ACC112 (cell line): ENCODE results near the gene CSMD2.

Experiments used
- H2AFZ ChIP-seq: fragments of 200-600 bp; sonication (generic); one replicate; pipeline ENCODE4 v1.6.0; 2017; ENCODE audit warnings: antibody characterized with exemption, low read length; ENCODE audit not compliant: unreplicated experiment
- H3K27ac ChIP-seq: fragments of 200-600 bp; sonication (generic); 2 replicates; pipeline ENCODE4 v1.5.1; 2014; ENCODE audit warnings: low read depth, mild to moderate bottlenecking, antibody characterized with exemption, low read length, moderate library complexity
- H3K27me3 ChIP-seq: fragments of 200-600 bp; sonication (generic); 2 replicates; pipeline ENCODE4 v1.6.1; 2014; ENCODE audit warnings: mild to moderate bottlenecking, antibody characterized with exemption, low read length, moderate library complexity, mixed read lengths; ENCODE audit not compliant: insufficient read depth
- H3K36me3 ChIP-seq: fragments of 200-600 bp; sonication (generic); 2 replicates; pipeline ENCODE4 v1.6.1; 2016; ENCODE audit warnings: mild to moderate bottlenecking, antibody characterized with exemption, low read length, moderate library complexity, mixed read lengths; ENCODE audit not compliant: insufficient read depth
- H3K4me1 ChIP-seq: fragments of 200-600 bp; sonication (generic); one replicate; pipeline ENCODE4 v1.6.1; 2016; ENCODE audit warnings: low read length, mixed read lengths; ENCODE audit not compliant: insufficient read depth, unreplicated experiment, control insufficient read depth
- H3K4me3 ChIP-seq: fragments of 200-600 bp; sonication (generic); 2 replicates; pipeline ENCODE4 v1.5.1; 2014; ENCODE audit warnings: mild to moderate bottlenecking, low read depth, low read length
- H3K79me2 ChIP-seq: fragments of 200-600 bp; sonication (generic); one replicate; pipeline ENCODE4 v1.6.0; 2016; ENCODE audit warnings: low read length; ENCODE audit not compliant: control insufficient read depth, unreplicated experiment, insufficient read depth

Gene CSMD2

DNA sequence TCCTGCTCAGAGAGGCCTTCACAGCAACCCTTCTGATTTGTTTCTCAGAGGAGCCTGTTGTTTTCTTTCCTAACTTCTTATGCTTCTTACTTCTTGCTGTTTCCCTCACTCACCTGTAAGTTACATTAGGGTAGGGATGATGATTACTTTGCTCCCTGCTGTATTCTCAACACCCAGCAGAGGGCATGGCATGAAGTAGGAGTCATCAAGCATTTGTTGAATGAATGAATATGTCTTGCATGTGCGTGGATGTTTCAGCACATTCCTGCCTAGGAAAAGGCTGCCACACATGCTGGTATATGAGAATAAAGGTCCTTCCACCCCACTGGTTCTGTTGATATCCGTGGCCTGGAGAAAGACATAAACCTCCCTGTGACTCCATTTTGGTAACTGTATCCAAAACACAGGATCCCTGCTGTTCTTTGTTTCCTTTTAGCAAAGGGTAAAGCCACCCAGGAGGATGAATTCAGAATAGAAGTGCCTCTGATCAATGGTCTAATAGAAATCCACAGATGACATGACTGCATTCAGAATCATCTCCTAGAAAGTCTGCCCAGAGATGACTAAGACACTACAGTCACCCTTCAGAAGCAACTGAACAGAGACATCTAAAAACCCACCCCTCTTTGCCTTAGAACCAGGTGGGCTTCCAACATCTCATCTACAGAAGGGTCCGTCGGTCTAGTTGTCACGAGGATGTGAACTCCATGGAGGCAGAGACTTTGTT is 523.8 kb downstream of the CSMD2 start:
- H3K27me3 ChIP-seq = no peaks in the 10 kb centered on the region
- H3K36me3 ChIP-seq = no peaks in the 10 kb centered on the region
- no peaks in the 10 kb centered on the region for H3K4me1 ChIP-seq
- no peak overlapping the region for H2AFZ ChIP-seq
- H3K27ac ChIP-seq = no peak overlapping the region
- no peak overlapping the region for H3K4me3 ChIP-seq
- H3K79me2 ChIP-seq = no peaks in the 10 kb centered on the region

DNA sequence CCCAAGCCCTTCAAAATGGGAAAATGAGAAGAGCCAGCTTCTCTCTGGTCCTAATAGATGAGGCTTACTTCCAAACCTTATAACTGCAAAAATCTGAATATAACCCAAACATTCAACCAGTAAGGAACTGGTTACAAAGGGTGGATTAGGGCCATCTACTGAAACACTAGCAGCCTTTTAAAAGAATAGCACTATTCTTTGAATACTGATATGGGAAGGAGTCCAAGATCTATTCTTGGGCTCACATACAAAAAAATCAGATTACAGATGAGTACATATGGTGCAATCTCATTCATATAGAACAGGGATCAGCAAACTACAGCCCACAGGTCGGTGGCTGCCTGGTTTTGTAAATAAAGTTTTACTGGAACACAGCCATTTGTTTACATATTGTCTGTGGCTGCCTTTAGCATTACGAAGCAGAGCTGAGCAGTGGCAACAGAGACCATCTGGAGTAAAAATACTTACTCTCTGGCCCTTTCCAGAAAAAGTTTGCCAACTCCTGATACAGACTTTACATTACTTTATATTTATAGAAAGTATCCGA is 524.8 kb downstream of the CSMD2 start:
- H3K79me2 ChIP-seq = no peaks in the 10 kb centered on the region
- H3K36me3 ChIP-seq = no peaks in the 10 kb centered on the region
- no peaks in the 10 kb centered on the region for H3K27me3 ChIP-seq
- no peaks in the 10 kb centered on the region for H3K4me1 ChIP-seq
- no peak overlapping the region for H3K4me3 ChIP-seq
- no peak overlapping the region for H3K27ac ChIP-seq
- H2AFZ ChIP-seq = no peak overlapping the region

DNA sequence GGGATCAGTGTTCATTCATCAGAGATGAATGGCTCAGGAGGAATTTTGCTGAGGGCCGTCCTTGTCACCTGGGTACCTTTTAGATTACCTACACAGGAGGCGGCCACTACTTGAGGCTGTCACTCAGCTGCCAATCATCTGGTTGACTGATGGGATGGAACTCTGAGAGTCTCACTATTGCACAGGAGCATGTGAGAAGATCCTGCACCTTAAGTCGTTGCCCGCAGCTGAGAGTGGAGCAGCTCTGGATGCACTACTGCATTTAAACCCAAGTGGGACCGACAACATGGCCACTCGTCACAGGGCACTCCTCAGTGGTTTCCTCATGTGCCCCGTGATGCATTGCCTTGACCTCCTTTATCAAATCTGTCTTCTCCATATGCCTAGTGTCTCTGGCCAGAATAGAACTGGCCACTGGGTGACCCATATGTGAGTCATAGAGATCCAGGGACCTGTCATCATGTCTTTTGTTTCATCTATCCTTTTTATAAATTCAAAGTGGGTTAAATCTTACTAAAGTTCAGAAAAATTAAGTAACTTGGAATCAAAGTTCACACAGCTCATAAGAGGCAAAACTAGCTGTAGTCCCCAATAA is 527.1 kb downstream of the CSMD2 start:
- H3K79me2 ChIP-seq = no peaks in the 10 kb centered on the region
- no peak overlapping the region for H3K27ac ChIP-seq
- no peaks in the 10 kb centered on the region for H3K4me1 ChIP-seq
- H3K27me3 ChIP-seq = no peaks in the 10 kb centered on the region; the same call in 1 of the 2 replicates
- no peak overlapping the region for H2AFZ ChIP-seq
- no peak overlapping the region for H3K4me3 ChIP-seq
- no peaks in the 10 kb centered on the region for H3K36me3 ChIP-seq

DNA sequence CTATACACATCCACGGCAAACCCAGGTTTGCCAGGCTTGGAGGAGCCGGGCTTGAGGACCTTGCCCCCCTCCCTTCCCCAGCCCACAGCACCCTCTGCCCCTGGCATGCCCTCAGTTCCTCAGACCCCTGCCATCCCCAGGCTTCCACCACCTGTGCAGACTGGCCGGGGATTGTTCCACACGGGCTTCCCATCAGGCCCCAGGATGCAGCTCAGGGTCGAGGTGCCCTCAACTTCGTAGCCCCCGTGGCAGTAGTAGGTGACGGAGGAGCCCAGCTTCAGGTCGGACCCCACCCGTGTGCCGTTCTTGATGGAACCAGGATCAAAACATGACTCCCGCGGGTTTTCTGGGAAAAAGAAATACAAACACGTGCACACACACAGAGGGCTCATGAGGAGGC is 528.8 kb downstream of the CSMD2 start:
- H3K27ac ChIP-seq = no peak overlapping the region
- H3K36me3 ChIP-seq = no peaks in the 10 kb centered on the region
- no peaks in the 10 kb centered on the region; the same call in 1 of the 2 replicates for H3K27me3 ChIP-seq
- H3K79me2 ChIP-seq = no peaks in the 10 kb centered on the region
- H3K4me1 ChIP-seq = no peaks in the 10 kb centered on the region
- no peak overlapping the region for H2AFZ ChIP-seq
- H3K4me3 ChIP-seq = no peak overlapping the region

DNA sequence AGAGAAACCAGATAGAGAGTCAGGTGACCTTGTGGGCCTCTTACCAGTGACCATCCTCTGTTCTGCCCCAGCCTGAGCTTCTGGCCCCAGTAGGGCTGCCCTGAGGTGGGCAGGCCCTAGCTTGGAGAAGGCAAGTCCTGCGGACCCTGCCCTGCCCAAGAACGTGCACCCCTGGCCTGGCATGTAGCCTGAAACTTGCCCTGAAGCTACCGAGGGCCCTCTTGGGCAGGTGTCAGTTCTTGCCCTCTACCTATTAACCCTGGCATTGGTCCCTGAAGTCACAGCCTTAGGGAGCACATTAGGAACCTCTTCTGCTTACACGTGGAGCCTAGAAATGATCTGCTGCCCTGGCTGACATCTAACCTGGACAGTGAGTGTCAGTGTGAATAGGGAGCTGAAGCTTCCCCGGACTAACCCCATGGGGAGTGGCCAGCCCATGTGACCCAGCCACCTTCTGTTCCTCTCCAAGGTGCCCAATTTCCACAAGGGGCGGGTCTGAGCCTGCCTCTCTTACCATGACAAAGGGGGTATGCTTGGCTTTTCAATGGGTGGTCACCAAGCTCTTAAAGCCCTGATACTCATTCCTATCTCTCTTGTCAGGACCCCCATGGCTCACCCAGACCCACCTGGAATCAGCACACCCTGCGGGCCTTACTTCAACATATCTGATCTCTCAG is 529.6 kb downstream of the CSMD2 start:
- H3K36me3 ChIP-seq = no peaks in the 10 kb centered on the region
- no peak overlapping the region for H3K27ac ChIP-seq
- H3K4me3 ChIP-seq = no peak overlapping the region
- H3K79me2 ChIP-seq = no peaks in the 10 kb centered on the region
- no peaks in the 10 kb centered on the region; the same call in 1 of the 2 replicates for H3K27me3 ChIP-seq
- no peaks in the 10 kb centered on the region for H3K4me1 ChIP-seq
- no peak overlapping the region for H2AFZ ChIP-seq

DNA sequence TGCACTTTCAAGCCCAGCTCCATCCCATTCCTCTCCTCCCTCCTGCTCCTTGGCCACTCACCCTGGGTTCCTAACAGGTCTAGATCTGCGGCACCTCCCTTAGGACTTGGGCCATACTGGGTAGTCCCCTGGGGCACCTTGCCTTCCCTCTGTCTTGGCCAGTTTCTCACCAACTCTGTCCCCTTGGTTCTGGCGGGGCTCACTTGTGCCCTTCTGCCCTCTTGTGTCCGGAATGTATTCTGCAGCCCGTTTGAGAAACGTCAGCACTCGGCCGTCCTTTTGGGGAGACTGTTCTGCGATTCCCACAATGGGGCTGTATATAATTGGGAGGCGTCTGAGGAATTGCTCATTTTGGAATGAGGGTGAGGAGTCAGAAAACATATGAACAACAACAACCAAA is 530.2 kb downstream of the CSMD2 start:
- Histone ChIP-seq H2AFZ (no peak overlapping the region), H3K4me3 (no peak overlapping the region), H3K79me2 (no peaks in the 10 kb centered on the region), H3K27me3 (peaks cover 5% of the 10 kb centered on the region; the same call in 1 of the 2 replicates), H3K4me1 (no peaks in the 10 kb centered on the region), H3K36me3 (no peaks in the 10 kb centered on the region), H3K27ac (no peak overlapping the region)

DNA sequence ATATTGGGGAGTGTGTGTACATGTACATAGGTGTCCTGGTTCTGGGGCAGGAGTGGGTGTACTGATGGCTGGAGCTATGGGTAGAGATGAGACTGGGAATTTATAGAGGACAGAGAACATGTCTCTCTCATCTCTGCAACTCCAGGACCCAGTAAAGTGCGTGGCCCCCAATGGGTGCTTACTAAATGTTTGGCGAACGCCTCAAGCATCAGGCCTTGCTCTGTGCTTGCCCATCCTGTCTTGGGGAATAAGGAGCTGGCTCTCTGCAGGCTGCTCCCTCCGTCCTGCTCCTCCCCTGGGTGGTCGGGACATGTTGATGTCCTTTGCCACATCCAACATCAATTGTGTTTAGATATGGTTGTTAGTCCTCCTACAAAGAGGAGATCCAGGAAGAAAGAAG is 530.9 kb downstream of the CSMD2 start:
- Histone ChIP-seq H3K36me3 (no peaks in the 10 kb centered on the region), H3K27ac (no peak overlapping the region), H3K4me3 (no peak overlapping the region), H3K4me1 (no peaks in the 10 kb centered on the region), H3K27me3 (peaks cover 5% of the 10 kb centered on the region; the same call in 1 of the 2 replicates), H2AFZ (no peak overlapping the region), H3K79me2 (no peaks in the 10 kb centered on the region)

DNA sequence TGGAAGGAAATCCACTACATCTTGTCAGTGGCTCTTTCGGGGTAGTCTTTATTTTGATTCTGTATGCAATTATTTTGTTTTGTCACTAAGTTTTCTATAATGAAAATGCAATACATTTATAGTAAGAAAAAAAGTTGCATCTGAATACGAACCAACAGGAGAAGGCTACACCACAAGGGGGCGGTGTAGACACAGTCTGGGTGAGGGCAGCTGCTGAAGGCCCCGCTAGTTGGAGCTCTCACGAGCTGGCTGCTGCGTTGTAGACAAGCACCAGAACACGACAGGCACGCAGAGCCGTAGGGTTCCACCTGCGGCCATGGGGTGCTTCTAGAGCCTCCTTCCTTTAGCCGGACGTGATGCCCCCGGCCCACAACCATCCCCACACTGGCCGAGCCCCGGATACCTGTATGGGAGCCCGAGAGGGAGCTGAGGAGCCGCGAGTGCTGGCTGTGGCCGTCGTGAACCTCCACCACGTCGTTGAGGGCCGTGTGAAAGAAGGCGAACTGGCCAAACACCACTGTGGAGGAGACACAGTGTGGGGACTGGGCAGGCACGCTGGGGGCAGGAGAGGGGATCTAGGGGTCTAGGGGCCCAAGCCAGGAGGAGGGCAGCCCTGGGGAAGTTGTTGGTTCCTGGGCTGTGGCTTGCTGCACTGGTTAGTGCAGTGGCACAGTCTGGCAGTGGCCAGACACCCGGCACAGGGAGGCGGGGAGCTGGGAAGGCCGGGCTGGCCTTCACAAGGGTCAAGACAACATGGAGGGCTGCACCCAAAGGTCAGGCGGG is 531.8 kb downstream of the CSMD2 start:
- no peak overlapping the region for H3K27ac ChIP-seq
- peaks cover 5% of the 10 kb centered on the region for H3K27me3 ChIP-seq
- H3K4me1 ChIP-seq = no peaks in the 10 kb centered on the region
- no peaks in the 10 kb centered on the region for H3K36me3 ChIP-seq
- H2AFZ ChIP-seq = no peak overlapping the region
- H3K4me3 ChIP-seq = no peak overlapping the region
- H3K79me2 ChIP-seq = no peaks in the 10 kb centered on the region

DNA sequence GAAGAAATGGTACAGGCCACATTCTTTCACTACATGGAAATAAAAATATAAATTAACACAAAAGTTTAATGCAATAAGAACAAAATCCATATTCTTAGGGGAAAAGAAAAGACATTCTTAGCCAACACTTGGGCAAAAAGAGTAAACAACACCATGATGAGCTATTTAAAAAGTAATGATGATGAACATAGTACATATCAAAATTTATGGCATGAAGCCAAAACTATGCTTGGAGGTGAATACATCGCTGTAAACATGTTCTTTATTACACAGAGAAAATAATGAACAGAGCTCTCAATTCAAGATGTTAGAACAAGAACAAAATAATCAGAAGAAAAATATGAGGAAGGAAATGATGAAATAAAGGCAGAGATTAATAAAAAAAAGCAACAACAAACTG is 534.3 kb downstream of the CSMD2 start:
- no peaks in the 10 kb centered on the region for H3K36me3 ChIP-seq
- H3K79me2 ChIP-seq = no peaks in the 10 kb centered on the region
- H2AFZ ChIP-seq = no peak overlapping the region
- no peak overlapping the region for H3K27ac ChIP-seq
- peaks cover 15% of the 10 kb centered on the region for H3K27me3 ChIP-seq
- no peak overlapping the region for H3K4me3 ChIP-seq
- no peaks in the 10 kb centered on the region for H3K4me1 ChIP-seq

DNA sequence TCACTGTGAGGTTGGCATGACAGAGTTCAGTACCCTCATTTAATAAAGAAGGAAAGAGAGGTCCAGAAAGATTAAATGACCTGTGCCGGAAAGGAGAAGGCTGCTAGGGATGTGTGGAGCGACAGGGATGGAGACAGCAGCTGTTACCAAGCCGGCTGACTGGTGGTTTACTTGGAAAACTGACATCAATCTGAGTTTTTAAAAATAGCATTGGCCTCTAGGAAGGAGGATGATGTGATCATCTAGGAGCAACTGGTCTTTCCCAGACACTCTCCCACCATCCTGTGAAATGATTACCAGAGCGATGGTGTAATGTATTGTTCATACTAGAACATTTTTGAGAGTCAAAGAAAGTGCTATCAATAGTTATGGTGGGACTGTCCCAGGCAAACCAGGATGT is 538.2 kb downstream of the CSMD2 start:
- Histone ChIP-seq H3K79me2 (no peaks in the 10 kb centered on the region), H3K4me3 (no peak overlapping the region), H3K27ac (no peak overlapping the region), H2AFZ (no peak overlapping the region), H3K36me3 (no peaks in the 10 kb centered on the region), H3K27me3 (peaks cover 23% of the 10 kb centered on the region), H3K4me1 (no peaks in the 10 kb centered on the region)
